Measurements from ENCODE around the gene DCUN1D2.

DCUN1D2 gene

GRCh38 chr13:113417836-113418721, 72.4 kb downstream of the DCUN1D2 start:
- CTCF ChIA-PET, result interaction anchor here (0.9 to 1.1 kb wide), 3 partner anchors 19 to 34 kb away, joined by 3 read pairs; no protein-coding TSS in a partner anchor
- H3K4me3 ChIP-seq (ENCODE audit: low read depth, low read length), result no peak overlapping the region
- DNase-seq (ENCODE audit: low read depth, low spot score), result no peak
- POLR2A ChIA-PET, result no interaction called here
- TF ChIP-seq, protein P1, sequence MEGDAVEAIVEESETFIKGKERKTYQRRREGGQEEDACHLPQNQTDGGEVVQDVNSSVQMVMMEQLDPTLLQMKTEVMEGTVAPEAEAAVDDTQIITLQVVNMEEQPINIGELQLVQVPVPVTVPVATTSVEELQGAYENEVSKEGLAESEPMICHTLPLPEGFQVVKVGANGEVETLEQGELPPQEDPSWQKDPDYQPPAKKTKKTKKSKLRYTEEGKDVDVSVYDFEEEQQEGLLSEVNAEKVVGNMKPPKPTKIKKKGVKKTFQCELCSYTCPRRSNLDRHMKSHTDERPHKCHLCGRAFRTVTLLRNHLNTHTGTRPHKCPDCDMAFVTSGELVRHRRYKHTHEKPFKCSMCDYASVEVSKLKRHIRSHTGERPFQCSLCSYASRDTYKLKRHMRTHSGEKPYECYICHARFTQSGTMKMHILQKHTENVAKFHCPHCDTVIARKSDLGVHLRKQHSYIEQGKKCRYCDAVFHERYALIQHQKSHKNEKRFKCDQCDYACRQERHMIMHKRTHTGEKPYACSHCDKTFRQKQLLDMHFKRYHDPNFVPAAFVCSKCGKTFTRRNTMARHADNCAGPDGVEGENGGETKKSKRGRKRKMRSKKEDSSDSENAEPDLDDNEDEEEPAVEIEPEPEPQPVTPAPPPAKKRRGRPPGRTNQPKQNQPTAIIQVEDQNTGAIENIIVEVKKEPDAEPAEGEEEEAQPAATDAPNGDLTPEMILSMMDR (IDR thresholded peaks at IDR 0.05; ENCODE audit: insufficient read depth, low read length, missing control alignments), result no peak

- POLR2A ChIA-PET, result no interaction called here
- TF ChIP-seq, protein P1 (IDR thresholded peaks at IDR 0.05; ENCODE audit: insufficient read depth, low read length, missing control alignments), result no peak
- no peak overlapping the region for H3K4me3 ChIP-seq (ENCODE audit: low read depth, low read length)
- no peak for DNase-seq (ENCODE audit: low read depth, low spot score)
- CTCF ChIA-PET, result interaction anchor here (1.1 kb wide), 1 partner anchor 34 kb away, joined by 3 read pairs; no protein-coding TSS in a partner anchor
These were observed 73.3 kb downstream of the DCUN1D2 start for GRCh38 chr13:113417008-113417751.

DNA sequence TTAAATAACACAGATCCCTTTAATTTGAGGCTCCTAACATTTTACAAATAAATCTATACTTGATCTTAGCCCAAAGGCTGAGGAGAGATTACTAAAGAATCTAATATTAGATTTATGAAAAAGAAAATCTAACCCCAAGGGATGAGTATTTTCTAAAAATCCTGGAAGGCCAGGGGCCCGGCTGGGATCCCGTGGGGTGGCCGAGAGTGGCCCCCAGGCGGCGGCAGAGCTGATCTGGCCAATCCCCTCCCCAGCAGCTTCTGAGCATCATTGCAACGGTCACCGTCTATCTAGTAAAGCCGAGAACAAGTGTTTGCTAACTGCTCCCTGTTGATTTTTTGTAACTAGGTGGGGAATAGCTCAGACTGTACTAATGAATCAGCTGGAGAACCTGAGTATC, 74.7 kb downstream of the DCUN1D2 start:
- CTCF ChIA-PET, result no interaction called here

DNA sequence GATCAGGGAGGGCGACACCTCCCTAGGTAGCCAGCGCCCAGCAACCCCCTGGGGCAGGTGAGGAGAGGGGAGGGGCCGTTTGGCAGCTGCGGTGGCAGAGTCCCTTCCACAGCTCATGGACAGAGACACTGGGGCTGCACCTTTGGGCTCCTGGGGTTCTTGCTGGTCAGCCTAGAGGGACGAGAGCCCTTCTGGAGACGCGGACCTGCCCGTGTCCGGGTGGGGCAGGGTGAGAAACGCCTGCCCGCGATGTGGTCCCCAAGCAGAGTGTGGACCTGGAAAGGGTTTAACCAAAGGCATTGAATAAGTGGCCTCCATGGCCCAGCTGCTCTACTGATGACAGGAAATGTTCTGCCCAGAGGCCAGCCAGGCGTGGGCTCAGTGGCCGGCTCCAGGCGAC, 75.5 kb downstream of the DCUN1D2 start:
- ChIA-PET POLR2A (no interaction called here), CTCF (interaction anchor here (1.3 kb wide), 1 partner anchor 18 kb away, joined by 3 read pairs; no protein-coding TSS in a partner anchor)
- TF ChIP-seq, protein P1 (IDR thresholded peaks at IDR 0.05; ENCODE audit: insufficient read depth, low read length, missing control alignments), result no peak
- no peak for DNase-seq (ENCODE audit: low read depth, low spot score)
- H3K4me3 ChIP-seq (ENCODE audit: low read depth, low read length), result no peak overlapping the region

More for the DNA sequence above, 74.7 kb downstream of the DCUN1D2 start:
- DNase-seq (ENCODE audit: low read depth, low spot score), result no peak
- H3K4me3 ChIP-seq (ENCODE audit: low read depth, low read length), result no peak overlapping the region
- TF ChIP-seq, protein P1 (IDR thresholded peaks at IDR 0.05; ENCODE audit: insufficient read depth, low read length, missing control alignments), result no peak
- POLR2A ChIA-PET, result no interaction called here

DNA sequence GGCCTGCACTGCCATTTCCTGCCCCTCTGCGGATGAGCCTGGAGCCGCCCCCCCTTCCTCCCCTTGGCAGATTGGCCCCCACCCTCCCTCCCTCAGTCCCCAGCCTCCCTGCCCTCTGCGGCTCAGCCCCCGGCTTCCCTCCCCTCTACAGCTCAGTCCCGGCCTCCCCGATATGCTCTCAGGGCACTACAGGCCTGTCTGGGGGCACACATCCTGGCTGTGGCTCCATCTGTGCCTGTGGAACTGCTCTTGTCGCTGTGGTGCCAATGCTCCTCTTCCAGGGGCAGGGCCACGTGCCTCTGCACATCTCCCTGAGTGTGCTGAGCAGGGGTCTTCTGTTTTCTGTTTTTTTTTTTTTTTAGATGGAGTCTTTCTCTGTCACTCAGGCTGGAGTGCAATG, 76.2 kb downstream of the DCUN1D2 start:
- CTCF ChIA-PET, result interaction anchor here (1.2 to 1.3 kb wide), 2 partner anchors 18 to 21 kb away, joined by 3 to 4 read pairs; no protein-coding TSS in a partner anchor
- POLR2A ChIA-PET, result no interaction called here
- TF ChIP-seq, protein P1 (IDR thresholded peaks at IDR 0.05; ENCODE audit: insufficient read depth, low read length, missing control alignments), result no peak
- no peak for DNase-seq (ENCODE audit: low read depth, low spot score)
- no peak overlapping the region for H3K4me3 ChIP-seq (ENCODE audit: low read depth, low read length)

DNA sequence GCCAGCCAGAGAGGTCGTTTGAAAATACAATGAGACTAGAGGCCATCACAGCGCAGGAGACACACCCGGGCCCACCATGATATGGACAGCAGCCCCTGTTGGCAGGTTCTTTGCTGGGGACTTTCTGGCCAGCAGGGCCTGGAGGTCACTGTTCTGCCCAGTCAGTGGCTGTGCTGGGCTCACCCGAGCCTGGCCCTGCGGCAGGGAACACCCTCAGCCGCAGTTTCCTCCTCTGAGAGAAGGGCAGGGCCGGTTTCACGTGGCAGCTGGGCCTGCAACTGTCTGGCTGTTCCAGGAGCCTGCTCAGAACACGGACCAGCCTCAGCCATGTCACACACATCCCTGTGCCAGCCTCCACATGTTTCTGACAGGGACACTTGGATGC, 76.6 kb downstream of the DCUN1D2 start:
- H3K4me3 ChIP-seq (ENCODE audit: low read depth, low read length), result no peak overlapping the region
- DNase-seq (ENCODE audit: low read depth, low spot score), result no peak
- POLR2A ChIA-PET, result no interaction called here
- TF ChIP-seq, protein P1 (IDR thresholded peaks at IDR 0.05; ENCODE audit: insufficient read depth, low read length, missing control alignments), result no peak
- CTCF ChIA-PET, result interaction anchor here (1.2 to 1.3 kb wide), 2 partner anchors 17 to 20 kb away, joined by 3 to 4 read pairs; no protein-coding TSS in a partner anchor
